GM12864 (cell line): ENCODE measurements around the gene SEMA3A.

ENCODE experiments used
- DNase-seq: peaks from one replicate; pipeline ENCODE4 v3.0.0-alpha.2; 2011; ENCODE audit warnings: low read depth
- H3K4me3 ChIP-seq: 2 replicates; pipeline ENCODE4 v1.5.1; 2011; ENCODE audit warnings: mild to moderate bottlenecking, low read depth, low read length, control low read depth
- CTCF ChIP-seq: IDR thresholded peaks from 2 replicates; pipeline ENCODE4 v1.5.1; 2011; ENCODE audit warnings: low read depth, mild to moderate bottlenecking, moderate library complexity, low read length, control low read depth, inconsistent platforms; ENCODE audit errors: missing control alignments

SEMA3A gene

DNA sequence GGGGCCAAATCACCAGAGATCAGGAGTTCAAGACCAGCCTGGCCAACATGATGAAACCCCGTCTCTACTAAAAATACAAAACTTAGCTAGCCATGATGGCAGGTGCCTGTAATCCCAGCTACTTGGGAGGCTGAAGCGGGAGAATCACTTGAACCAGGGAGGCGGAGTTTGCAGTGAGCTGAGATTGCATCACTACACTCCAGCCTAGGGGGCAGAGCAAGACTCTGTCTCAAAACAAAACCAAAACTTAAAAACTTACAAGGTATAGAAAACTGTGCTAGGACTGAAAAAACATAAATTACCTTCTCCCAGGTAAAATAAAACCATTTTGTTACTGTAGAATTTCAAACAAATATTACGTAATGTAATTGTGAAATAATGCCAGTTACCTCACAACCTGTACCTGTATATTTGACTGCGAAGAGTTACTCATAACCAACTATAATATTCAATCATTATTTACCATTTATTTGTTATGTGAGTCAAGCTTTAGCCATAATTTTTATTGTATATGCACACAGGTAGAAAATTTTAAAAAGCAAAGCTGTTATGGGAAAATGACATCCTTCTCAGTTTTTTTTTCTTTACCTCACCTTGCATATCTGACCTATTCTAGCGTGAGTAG is 180.9 kb downstream of the SEMA3A start:
- H3K4me3 ChIP-seq, result no peak overlapping the region
- DNase-seq, result no peak
- TF ChIP-seq CTCF, result no peak

GRCh38 chr7:84009782-84010181 is 184.8 kb downstream of the SEMA3A start:
- DNase-seq, result no peak
- H3K4me3 ChIP-seq, result no peak overlapping the region
- no peak for TF ChIP-seq CTCF

DNA sequence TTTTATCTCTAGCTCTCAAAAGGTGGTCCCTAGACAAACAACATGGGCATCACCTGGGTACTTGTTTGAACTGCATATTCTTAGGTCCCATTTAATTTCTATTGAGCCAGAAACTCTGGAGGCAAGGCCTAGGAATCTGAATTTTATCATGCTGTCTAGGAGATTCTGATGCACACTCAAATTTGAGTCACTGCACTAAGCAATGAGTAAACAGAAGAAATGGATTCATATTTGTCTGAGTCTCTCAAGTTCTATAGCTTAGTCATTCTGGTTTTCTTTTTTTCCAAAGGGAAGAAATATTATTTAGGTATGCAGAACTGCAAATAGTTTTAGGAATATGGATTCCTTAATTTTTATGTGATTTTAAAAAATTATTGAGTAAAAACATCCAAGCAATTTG is 185.5 kb downstream of the SEMA3A start:
- TF ChIP-seq CTCF, result no peak
- no peak for DNase-seq
- no peak overlapping the region for H3K4me3 ChIP-seq

DNA sequence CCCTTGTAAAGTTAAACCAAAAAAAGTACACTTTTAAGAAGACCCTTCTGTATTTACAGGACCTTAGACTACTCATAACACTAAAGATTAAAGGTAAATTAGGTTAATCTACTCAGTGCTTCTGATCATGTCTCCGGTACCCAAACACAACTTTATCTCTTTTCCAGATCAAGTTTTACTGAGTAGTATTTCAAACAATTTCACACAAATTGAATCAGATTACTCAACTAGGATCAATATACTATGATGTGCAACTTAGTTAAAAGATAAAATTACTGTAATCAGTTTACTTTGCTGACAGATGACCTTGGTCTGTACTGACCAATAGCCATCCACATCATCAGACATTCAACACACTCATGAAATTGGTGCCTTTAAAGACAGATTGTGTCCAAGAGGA is 191.4 kb downstream of the SEMA3A start:
- no peak for DNase-seq
- no peak overlapping the region for H3K4me3 ChIP-seq

GRCh38 chr7:84002348-84002747 is 192.2 kb downstream of the SEMA3A start:
- no peak overlapping the region for H3K4me3 ChIP-seq
- no peak for DNase-seq
- TF ChIP-seq CTCF, result no peak

More for the DNA sequence above, 191.4 kb downstream of the SEMA3A start:
- no peak for TF ChIP-seq CTCF

- TF ChIP-seq CTCF, result no peak
- no peak for DNase-seq
- H3K4me3 ChIP-seq, result no peak overlapping the region
Observed at GRCh38 chr7:83996879-83997278, 197.7 kb downstream of the SEMA3A start.

- TF ChIP-seq CTCF, result no peak
- DNase-seq, result no peak
- no peak overlapping the region for H3K4me3 ChIP-seq
Observed at GRCh38 chr7:83987764-83988163, 206.8 kb downstream of the SEMA3A start.
